HFF-Myc (cell line): ENCODE data around the gene SRGN.

Experiments
- DNase-seq: peaks from one replicate; pipeline ENCODE4 v3.0.0-alpha.2; 2011; ENCODE audit warnings: low read depth; ENCODE audit errors: extremely low read depth
- H3K4me3 ChIP-seq: replicated peaks from 2 replicates; pipeline ENCODE4 v1.5.1; 2011; ENCODE audit warnings: low read depth, mild to moderate bottlenecking, control low read depth, low read length
- TF ChIP-seq, protein P1 (sequence below): IDR thresholded peaks from 2 replicates; pipeline ENCODE4 v1.5.1; 2012; ENCODE audit warnings: mild to moderate bottlenecking, low read depth, low read length, control low read depth; ENCODE audit errors: missing control alignments

The SRGN gene

GRCh38 chr10:69045441-69046300 is 42.2 kb upstream of the SRGN start:
- no peak overlapping the region for H3K4me3 ChIP-seq
- DNase-seq, result no peak
- TF ChIP-seq, protein P1, sequence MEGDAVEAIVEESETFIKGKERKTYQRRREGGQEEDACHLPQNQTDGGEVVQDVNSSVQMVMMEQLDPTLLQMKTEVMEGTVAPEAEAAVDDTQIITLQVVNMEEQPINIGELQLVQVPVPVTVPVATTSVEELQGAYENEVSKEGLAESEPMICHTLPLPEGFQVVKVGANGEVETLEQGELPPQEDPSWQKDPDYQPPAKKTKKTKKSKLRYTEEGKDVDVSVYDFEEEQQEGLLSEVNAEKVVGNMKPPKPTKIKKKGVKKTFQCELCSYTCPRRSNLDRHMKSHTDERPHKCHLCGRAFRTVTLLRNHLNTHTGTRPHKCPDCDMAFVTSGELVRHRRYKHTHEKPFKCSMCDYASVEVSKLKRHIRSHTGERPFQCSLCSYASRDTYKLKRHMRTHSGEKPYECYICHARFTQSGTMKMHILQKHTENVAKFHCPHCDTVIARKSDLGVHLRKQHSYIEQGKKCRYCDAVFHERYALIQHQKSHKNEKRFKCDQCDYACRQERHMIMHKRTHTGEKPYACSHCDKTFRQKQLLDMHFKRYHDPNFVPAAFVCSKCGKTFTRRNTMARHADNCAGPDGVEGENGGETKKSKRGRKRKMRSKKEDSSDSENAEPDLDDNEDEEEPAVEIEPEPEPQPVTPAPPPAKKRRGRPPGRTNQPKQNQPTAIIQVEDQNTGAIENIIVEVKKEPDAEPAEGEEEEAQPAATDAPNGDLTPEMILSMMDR, result no peak

- TF ChIP-seq, protein P1, result no peak
- no peak for DNase-seq
- H3K4me3 ChIP-seq, result no peak overlapping the region
These were observed 40.6 kb upstream of the SRGN start for GRCh38 chr10:69047111-69047832.

GRCh38 chr10:69048103-69048502 is 39.8 kb upstream of the SRGN start:
- TF ChIP-seq, protein P1, result no peak

GRCh38 chr10:69049566-69049961 is 38.3 kb upstream of the SRGN start:
- no peak for DNase-seq
- H3K4me3 ChIP-seq, result no peak overlapping the region
- TF ChIP-seq, protein P1, result no peak

More at GRCh38 chr10:69048103-69048502, 39.8 kb upstream of the SRGN start:
- H3K4me3 ChIP-seq, result no peak overlapping the region
- DNase-seq, result no peak

DNA sequence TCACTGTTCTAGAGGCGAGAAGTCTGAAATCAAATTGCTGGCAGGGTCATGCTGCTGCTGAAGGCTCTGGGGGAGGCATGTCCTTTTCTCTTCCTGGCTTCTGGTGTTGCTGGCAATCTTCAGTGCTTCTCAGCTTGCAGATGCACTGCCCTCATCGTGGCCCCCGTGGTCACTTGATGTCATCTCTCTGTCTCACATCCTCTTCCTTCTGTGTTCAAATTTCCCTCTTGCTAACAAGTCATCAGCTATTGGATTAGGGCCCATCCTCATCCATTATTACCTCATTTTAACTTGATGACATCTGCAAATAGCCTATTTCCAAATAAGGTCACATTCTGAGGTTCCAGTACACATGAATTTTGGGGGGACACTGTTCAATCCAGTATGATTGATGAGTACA is 36.6 kb upstream of the SRGN start:
- H3K4me3 ChIP-seq, result no peak overlapping the region
- DNase-seq, result no peak
- TF ChIP-seq, protein P1, result no peak

GRCh38 chr10:69051710-69052487 is 36.0 kb upstream of the SRGN start:
- TF ChIP-seq, protein P1, result no peak
- no peak overlapping the region for H3K4me3 ChIP-seq
- no peak for DNase-seq
